HG02642 (cell line): Measurements from ENCODE around the gene PER3.

Experiments used
- ATAC-seq: cut with Tn5 transposase; IDR thresholded peaks from one replicate; pipeline ENCODE4 v1.9.1; 2021; ENCODE audit warnings: mild to moderate bottlenecking; ENCODE audit not compliant: unreplicated experiment, poor library complexity

The PER3 gene

GRCh38 chr1:7827126-7827955 lies 43.2 kb downstream of the PER3 start:
- ATAC-seq = no peak

GRCh38 chr1:7831458-7831857 lies 47.4 kb downstream of the PER3 start:
- ATAC-seq = no peak

- ATAC-seq = no peak
Measured at GRCh38 chr1:7833035-7833434, 48.9 kb downstream of the PER3 start.

GRCh38 chr1:7838714-7839113 lies 54.6 kb downstream of the PER3 start:
- ATAC-seq = no peak

- ATAC-seq = no peak
Measured at GRCh38 chr1:7839526-7839925, 55.4 kb downstream of the PER3 start.

GRCh38 chr1:7842517-7842916 lies 58.4 kb downstream of the PER3 start:
- no peak for ATAC-seq

GRCh38 chr1:7845761-7846160 lies 61.7 kb downstream of the PER3 start:
- no peak for ATAC-seq

GRCh38 chr1:7846656-7847055 lies 62.6 kb downstream of the PER3 start:
- no peak for ATAC-seq

- no peak for ATAC-seq
Measured at GRCh38 chr1:7847599-7847998, 63.5 kb downstream of the PER3 start.

- no peak for ATAC-seq
Measured at GRCh38 chr1:7850786-7851185, 66.7 kb downstream of the PER3 start.

GRCh38 chr1:7852804-7853683 lies 69.0 kb downstream of the PER3 start, which contains the start of gene UTS2:
Gene UTS2, minus strand, starts transcription at chr1:7853065. Its CDS starts 62 bp downstream, at chr1:7853003.
- no peak for ATAC-seq

GRCh38 chr1:7853684-7854026 lies 69.6 kb downstream of the PER3 start:
- no peak for ATAC-seq

GRCh38 chr1:7856345-7856744 lies 72.3 kb downstream of the PER3 start:
- ATAC-seq = no peak

GRCh38 chr1:7857000-7857399 lies 72.9 kb downstream of the PER3 start:
- no peak for ATAC-seq

GRCh38 chr1:7857985-7858384 lies 73.9 kb downstream of the PER3 start:
- ATAC-seq = no peak

GRCh38 chr1:7859406-7859805 lies 75.3 kb downstream of the PER3 start:
- no peak for ATAC-seq

GRCh38 chr1:7860130-7860529 lies 76.0 kb downstream of the PER3 start:
- ATAC-seq = no peak

- ATAC-seq = no peak
Measured at GRCh38 chr1:7861452-7861851, 77.4 kb downstream of the PER3 start.

- ATAC-seq = no peak
Measured at GRCh38 chr1:7862211-7863060, 78.3 kb downstream of the PER3 start.

GRCh38 chr1:7863756-7864328 lies 79.8 kb downstream of the PER3 start:
- no peak for ATAC-seq
